GM18505 (cell line): ENCODE measurements around the gene UNCX.
"Not testable (repeated sequence)": the region's sequence is repeated elsewhere in the genome, so short reads cannot be mapped to it uniquely, and the experiment has no call there.

Experiments used
- ATAC-seq: cut with Tn5 transposase; IDR thresholded peaks from one replicate; pipeline ENCODE4 v1.9.1; 2021; ENCODE audit not compliant: unreplicated experiment
- POLR2A ChIP-seq: IDR thresholded peaks from 4 replicates; pipeline ENCODE4 v1.6.1; 2011; ENCODE audit warnings: borderline replicate concordance; ENCODE audit not compliant: insufficient read depth, insufficient read length; ENCODE audit errors: extremely low read depth

UNCX gene

DNA sequence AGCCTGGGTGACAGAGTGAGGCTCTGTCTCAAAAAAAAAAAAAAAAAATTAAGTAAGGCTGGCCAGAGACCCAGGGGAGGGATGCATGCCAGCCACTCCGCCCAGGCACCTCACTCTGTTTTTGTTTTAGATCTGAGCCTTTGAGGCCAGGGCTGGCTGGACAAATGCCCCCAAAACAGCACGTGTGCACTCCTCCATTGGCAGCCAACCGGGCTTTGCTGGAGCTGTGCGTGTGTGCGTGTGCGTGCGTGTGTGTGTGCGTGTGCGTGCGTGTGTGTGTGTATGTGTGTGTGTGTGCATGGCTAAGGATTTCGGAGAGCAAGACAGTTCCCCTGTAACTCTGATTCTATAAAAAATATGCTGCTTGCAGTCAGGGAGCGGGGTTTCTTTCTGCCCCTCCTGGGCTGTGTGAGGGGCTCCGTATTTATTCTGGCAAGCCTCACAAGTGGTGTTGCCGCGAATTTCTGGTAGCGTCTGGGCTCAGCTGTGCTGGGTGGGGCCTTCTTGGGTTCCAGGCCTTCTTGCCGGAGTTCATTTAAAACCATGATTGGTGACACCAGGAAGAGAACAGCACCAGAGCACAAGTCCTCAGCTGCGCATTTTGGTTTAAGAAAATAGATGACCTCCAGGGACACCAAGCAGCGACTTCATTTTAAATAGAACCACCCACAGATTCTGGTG, 28.1 kb upstream of the UNCX start:
- no peak for TF ChIP-seq POLR2A
- ATAC-seq: no peak

DNA sequence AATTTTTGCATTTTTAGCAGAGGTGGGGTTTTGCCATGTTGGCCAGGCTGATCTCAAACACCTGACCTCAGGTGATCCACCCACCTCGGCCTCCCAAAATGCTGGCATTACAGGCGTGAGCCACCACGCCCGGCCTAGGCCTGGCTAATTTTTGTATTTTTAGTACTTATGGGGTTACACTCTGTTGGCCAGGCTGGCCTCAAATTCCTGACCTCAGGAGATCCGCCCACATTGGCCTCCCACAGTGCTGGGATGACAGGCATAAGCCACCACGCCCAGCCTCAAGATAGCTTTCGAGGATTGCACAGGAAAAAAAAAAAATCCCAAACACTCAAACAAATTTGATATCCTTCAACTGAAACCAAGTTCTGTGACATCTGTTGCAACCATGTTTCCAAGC, 26.9 kb upstream of the UNCX start:
- not testable (repeated sequence) for ATAC-seq

DNA sequence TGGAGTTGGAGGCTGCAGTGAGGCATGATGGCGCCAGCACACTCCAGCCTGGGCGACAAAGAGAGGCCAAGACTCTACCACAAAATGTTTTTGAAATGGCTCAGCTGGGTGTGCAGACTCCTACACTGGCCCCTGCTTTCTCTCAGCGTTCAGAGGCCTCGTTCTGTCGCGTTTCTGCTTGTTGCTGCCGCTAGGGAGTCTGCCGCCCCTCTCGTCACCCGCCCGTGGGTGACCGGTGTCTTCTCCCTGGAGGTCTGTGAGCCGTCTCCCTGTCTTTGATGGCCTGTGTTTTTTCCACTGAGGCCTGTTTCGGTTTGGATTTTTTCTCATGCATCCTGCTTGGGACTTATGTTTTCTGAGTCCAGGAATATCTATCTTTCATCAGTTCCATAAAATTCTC, 23.6 kb upstream of the UNCX start:
- ATAC-seq: no peak
- TF ChIP-seq POLR2A: no peak

DNA sequence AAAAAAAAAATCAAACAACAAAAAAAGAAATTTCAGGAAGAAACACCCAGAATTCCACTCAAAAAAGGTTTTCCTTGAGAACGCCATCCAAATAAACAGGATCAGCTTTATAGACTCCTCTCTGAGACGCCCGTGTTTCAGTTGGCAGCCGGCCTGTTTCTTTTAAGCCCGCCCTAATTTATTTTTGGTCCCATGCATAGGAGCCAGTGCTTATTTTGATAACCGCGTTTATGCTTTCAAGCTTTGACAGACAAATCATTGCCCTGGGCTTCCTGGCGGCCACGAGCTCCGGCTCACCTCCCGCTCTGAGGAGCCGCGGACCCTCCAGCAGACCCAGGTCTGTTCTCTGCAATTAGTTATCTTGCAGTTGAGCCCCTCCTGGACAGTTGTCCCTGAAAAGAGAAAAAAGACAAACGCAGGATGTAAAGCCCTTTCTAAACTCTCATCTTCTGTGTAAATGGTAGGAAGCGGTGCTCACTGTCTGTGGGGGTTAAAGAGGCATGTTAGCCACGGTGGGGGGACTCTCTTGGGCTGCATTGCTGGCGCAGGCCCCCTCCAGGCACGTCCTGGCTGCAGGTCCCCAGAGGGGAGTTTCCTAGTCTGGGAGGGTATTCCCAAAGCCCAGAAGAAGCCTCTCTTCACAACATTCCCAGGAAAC, 22.2 kb upstream of the UNCX start:
- no peak for TF ChIP-seq POLR2A
- ATAC-seq: no peak

DNA sequence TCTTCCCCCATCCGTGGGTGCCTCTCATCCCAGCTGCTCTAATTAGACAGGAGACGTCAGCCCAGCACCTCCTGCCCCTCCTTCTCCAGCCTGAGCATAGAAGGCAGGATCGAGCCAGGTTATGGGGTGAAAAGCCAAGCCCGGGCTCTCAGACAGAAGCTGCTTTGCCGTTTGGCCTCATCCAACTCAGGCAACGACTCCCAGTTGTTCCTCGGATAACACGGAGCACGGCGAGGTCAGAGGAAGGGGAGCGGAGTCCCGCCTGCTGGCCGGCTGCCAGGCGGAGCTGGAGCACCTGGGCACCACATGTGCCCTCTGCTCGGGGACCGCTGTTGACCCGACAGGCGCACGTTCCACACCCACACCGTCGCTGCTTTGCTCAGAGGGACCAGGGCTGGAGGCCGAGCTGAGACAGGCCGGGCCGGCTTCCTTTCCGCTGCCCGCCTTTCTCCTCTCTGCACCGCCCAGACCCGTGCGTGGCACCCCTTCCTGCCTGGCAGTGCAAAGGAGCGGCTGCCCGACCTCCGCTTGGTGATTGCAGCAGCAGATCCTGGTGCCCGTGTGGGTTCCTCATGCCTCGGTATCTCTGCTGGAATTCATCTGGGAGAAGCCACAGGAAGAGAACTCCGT, 21.6 kb upstream of the UNCX start:
- no peak for ATAC-seq
- no peak for TF ChIP-seq POLR2A

DNA sequence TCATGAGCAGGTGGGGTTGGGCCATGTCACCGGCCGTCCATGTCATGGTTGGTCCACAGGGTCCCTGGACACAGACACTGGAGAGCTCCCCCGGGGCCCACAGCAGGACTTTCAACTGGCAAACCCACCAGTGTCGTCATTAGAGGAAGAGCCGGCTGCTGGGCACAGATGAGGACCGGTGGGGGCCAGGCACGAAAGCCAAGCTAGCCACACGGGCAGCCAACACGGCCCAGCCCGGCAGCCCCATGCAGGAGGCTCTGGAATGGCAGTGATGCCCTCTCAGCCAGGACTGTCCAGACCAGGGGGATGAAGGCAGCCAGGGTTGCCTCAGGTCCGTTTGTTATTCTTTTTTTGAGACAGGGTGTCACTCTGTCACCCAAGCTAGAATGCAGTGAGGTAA, 21.1 kb upstream of the UNCX start:
- TF ChIP-seq POLR2A: no peak
- ATAC-seq: no peak

DNA sequence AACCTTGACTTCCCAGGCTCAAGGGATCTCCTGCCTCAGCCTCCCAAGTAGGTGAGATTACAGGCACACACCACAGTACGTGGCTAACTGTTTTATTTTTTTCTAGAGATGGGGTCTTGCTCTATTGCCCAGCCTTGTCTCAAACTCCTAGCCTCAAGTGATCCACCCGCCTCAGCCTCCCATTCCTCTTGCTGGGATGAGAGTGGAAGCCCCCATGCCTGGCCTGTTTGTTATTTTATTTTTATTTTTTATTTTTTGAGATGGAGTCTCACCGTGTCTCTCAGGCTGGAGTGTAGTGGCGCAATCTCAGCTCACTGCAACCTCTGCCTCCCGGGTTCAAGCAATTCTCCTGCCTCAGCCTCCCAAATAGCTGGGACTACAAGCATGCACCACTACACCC, 20.6 kb upstream of the UNCX start:
- not testable (repeated sequence) for ATAC-seq

DNA sequence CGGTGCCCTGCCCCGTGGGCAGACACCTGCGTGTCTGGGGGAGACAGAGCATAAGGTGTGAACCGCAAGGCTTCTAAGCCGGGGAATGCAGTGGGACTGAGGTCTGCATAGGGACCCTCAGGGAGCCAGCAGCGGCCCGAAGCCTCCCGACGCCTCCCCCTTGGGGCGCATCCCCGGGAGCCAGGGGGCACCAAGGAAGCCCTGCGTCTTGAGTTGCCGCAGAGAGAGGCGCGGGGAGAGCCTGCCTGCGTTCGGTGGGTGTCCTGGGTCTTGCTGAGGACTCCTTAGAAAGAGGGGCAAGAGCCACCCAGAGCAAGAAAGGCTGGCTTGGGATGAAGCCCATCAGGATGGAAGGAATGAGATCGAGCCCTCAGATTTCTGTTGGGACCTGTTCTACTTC, 18.2 kb upstream of the UNCX start:
- no peak for ATAC-seq
- no peak for TF ChIP-seq POLR2A

DNA sequence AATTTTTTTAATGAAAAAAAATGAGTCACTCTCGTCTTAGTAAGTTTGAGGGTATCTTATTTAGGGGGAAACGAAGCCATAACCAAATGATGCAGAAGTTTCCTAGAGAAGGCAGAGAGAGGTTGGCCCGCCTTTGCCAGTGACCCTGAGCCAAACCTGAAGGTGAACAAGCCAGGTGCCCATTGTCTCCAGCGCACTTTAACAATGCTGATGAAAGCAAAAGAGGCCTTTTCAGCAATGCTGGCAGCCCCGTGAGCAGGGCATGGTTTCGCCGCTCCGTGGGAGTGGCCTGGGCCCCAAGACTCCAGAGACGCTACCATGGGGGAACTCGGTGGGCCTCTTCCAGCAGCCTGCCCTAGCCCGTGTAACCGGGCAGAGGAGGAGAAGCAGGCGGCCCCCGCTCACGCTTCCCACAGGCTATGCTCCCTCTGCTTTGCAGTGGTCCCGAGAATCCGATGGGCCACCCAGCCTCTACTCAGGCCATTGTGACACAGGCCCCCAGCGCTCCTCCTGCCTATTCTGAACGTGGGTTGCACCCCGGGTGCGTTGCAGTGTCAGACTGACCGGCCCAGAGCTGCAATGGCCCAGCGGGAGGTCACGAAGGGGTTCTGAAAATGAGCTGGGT, 14.0 kb upstream of the UNCX start:
- ATAC-seq: no peak
- TF ChIP-seq POLR2A: no peak

DNA sequence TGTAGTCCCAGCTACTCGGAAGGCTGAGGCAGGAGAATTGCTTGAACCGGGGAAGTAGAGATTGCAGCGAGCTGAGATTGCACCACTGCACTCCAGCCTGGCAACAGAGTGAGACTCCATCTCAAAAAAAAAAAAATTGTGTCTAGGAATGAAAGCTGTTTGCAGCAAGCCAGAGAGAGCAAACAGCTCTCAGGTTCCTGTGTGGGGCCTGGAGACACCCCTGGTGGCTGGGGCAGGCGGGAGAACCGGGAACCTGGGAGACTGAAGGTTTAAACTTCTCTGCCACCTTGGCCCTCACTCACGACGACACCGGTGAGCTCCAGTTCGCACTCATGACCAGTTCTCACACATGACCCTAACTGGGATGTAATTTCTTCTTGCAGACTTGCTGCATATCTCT, 13.2 kb upstream of the UNCX start:
- no peak for TF ChIP-seq POLR2A
- no peak for ATAC-seq

DNA sequence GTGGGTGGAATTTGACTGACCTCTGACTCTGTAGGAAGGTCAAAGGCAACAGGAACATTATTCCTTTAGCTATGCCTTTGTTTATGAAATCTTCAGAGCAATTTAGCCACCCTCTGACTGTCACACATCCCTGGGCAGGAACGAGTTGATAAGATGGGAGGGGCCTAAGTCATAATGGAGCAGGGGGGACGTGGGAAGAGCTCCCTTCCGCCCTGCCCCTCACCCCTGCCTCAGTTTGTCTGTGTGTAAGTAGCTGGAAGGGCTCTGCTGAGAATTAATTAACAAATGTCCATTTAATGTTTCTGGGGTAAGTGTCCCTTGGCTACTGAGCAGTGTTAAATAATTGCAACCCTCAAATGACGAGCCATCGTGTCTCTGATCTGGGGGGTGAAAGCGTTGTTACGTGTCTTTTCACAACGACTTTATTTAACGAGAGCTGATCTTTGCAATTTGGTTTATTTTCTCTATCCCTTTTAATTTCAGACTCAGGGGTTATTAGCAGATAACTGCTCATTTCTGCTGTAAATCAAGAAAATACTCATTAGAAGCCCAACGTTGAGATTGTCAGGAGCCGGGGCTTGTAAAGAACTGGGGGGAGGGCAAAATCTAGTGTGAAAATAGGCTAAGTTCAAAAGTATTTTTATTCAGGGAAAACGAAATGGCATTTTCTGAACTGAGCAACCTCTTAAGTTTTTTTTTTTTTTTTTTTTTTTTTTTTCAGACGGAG, 12.5 kb upstream of the UNCX start:
- no peak for ATAC-seq
- no peak for TF ChIP-seq POLR2A

DNA sequence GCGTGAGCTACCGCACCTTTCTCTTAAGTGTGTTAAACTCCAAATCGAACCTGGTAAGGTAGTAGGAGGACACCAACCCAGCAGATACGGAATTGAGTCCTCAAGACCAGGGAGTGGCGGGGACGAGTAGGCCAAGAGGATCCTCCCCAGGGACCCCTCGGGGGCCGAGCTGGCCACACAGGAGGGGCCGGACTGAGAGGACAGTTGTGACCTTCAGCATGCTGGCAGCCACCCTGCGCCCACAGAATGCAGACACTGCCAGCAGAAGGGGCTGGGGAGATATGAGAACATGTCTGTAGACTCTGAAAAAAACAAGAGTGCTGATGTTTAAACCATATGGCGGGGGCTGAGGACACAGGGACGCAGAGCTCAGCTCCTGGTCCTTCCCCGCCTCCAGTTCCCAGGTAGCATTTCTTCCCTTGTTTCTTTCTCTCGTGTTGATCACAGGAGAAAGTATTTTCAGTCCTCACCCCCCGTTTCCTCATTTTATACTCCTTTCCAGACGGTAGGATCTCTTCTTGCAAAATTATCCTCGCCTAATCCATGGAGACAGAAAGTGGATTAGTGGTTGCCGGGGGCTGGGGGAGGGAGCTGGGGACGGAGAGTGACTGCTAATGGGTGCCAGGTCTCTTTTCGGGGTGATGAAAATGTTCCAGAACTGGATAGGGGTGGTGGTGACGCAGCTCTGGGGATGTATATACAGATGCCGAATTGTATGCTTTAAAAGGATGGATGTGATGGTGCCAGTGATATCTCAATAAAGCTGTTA, 11.5 kb upstream of the UNCX start:
- ATAC-seq: no peak
- no peak for TF ChIP-seq POLR2A
